ENCODE data around the gene OR14A2. TPM values are rescaled to one million over a fixed set of nuclear protein-coding genes. Genes with fewer than 3 reads are reported as not detected.

The OR14A2 gene
- polyA plus RNA-seq, 1 donor: not detected

Other genes starting within 250 kb of the OR14A2 start
- gene OR2C3, start 211.7 kb downstream of the OR14A2 start, polyA plus RNA-seq (ENCODE audit: insufficient read length): 1.4 TPM
- gene GCSAML, start 199.0 kb downstream of the OR14A2 start, polyA plus RNA-seq (ENCODE audit: insufficient read length): 0.28 TPM
- not detected for gene OR2G2, start 159.8 kb downstream of the OR14A2 start, polyA plus RNA-seq (ENCODE audit: insufficient read length)
- gene OR2G3, start 142.6 kb downstream of the OR14A2 start, polyA plus RNA-seq (ENCODE audit: insufficient read length): not detected
- not detected for gene OR13G1, start 68.4 kb downstream of the OR14A2 start, polyA plus RNA-seq (ENCODE audit: insufficient read length)
- gene OR6F1, start 31.5 kb downstream of the OR14A2 start, polyA plus RNA-seq (ENCODE audit: insufficient read length): not detected
- gene OR14K1, start 9.5 kb downstream of the OR14A2 start, polyA plus RNA-seq (ENCODE audit: insufficient read length): not detected
- gene OR1C1, start 12.4 kb upstream of the OR14A2 start, polyA plus RNA-seq (ENCODE audit: insufficient read length): 0.08 TPM
- gene OR14A16, start 76.0 kb upstream of the OR14A2 start, polyA plus RNA-seq (ENCODE audit: insufficient read length): not detected
- not detected for gene OR11L1, start 93.8 kb upstream of the OR14A2 start, polyA plus RNA-seq (ENCODE audit: insufficient read length)
- 1.0 TPM for gene TRIM58, start 109.0 kb upstream of the OR14A2 start, polyA plus RNA-seq (ENCODE audit: insufficient read length)
- gene OR2W3, start 147.4 kb upstream of the OR14A2 start, polyA plus RNA-seq (ENCODE audit: insufficient read length): 0.25 TPM
- not detected for gene OR2T8, start 172.1 kb upstream of the OR14A2 start, polyA plus RNA-seq (ENCODE audit: insufficient read length)
- not detected for gene OR2AJ1, start 176.7 kb upstream of the OR14A2 start, polyA plus RNA-seq (ENCODE audit: insufficient read length)
- not detected for gene OR2L8, start 200.7 kb upstream of the OR14A2 start, polyA plus RNA-seq (ENCODE audit: insufficient read length)
- not detected for gene OR2AK2, start 217.1 kb upstream of the OR14A2 start, polyA plus RNA-seq (ENCODE audit: insufficient read length)

All from left kidney (tissue), 1 donor.